Forelimb muscle (tissue), 1 donor: ENCODE results near the gene CREB3L2. TPM values are rescaled to one million over a fixed set of nuclear protein-coding genes. Genes with fewer than 3 reads are reported as not detected.
"Not testable (repeated sequence)": the region's sequence is repeated elsewhere in the genome, so short reads cannot be mapped to it uniquely, and the experiment has no call there.

Source experiments
- DNase-seq: peaks from one replicate; pipeline ENCODE4 v3.0.0-alpha.2; 2013; ENCODE audit warnings: low read depth
- polyA plus RNA-seq: library from polyadenylated mRNA; unstranded; fragments of 120-200 nt; gene quantifications from one replicate; pipeline ENCODE4 v1.2.1, GENCODE V29; 2013; ENCODE audit not compliant: insufficient read length

The CREB3L2 gene
- polyA plus RNA-seq, 1 donor = 27.5 TPM

- DNase-seq = no peak
Observed at GRCh38 chr7:137968890-137969289, 33.0 kb downstream of the CREB3L2 start.

GRCh38 chr7:137968339-137968738, 33.5 kb downstream of the CREB3L2 start:
- not testable (repeated sequence) for DNase-seq

GRCh38 chr7:137967143-137968018, 34.5 kb downstream of the CREB3L2 start:
- DNase-seq = no peak

DNA sequence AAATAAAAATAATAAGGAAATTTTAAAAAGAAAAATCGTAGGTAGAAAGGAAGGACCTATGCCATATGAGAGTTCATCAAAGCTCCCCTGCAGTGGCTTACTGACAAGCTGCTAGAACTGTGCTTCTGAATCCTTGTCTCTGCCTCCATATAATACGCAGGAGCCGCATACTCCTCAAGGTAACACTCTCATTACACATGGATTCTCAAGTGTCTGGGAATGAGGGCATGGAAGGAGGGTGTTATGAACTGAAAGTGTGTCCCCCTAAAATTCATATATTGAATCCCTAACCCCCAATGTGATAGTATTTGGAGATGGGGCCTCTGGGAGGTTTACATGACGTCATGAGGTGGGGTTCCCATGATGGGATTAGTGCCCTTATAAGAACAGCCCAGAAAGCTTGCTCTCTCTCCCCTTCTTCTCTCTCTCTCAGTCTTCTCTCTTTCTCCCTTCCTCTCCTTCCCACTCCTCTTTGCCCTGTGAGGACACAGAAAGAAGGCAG, 35.2 kb downstream of the CREB3L2 start:
- no peak for DNase-seq

GRCh38 chr7:137965942-137966640, 35.8 kb downstream of the CREB3L2 start:
- DNase-seq = no peak

- DNase-seq = no peak
Observed at GRCh38 chr7:137964824-137965545, 36.9 kb downstream of the CREB3L2 start.

GRCh38 chr7:137962875-137963507, 38.9 kb downstream of the CREB3L2 start:
- DNase-seq = no peak

DNA sequence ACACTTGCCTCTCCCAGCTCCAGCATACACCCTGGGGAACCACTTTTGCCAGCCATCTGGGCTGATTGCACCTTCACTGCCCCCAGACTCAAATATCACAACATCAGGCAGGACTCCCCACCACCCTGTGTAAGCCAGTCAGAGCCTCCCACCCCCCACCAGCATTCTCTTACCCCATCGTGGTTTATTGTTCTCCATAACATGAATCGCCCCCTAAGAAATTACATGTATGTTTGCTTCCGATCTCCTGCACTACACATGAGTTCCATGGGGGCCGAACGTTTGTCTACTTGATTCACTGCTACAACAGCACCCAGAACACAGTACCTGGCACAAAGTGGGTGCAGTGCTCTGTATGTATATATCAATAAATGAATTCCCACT, 39.4 kb downstream of the CREB3L2 start:
- no peak for DNase-seq

GRCh38 chr7:137961200-137962177, 40.4 kb downstream of the CREB3L2 start:
- DNase-seq = no peak

DNA sequence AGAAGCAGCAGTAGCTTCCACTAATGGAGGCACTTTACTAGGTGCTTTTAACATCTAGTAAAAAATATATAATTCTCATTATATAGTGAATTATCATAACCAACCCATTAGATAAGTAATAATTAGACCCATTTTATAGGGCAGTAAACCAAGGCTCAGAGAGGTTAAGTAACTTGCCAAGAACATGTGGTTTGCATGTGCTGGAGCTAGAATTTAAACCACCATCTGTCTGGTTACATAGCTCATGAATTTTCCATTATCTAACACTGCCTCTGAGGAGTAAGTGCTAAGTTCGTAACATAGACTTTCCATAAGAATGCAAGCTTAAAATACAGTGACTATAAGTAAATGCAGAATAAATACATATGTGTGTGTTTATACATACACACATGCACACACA, 41.9 kb downstream of the CREB3L2 start:
- no peak for DNase-seq

DNA sequence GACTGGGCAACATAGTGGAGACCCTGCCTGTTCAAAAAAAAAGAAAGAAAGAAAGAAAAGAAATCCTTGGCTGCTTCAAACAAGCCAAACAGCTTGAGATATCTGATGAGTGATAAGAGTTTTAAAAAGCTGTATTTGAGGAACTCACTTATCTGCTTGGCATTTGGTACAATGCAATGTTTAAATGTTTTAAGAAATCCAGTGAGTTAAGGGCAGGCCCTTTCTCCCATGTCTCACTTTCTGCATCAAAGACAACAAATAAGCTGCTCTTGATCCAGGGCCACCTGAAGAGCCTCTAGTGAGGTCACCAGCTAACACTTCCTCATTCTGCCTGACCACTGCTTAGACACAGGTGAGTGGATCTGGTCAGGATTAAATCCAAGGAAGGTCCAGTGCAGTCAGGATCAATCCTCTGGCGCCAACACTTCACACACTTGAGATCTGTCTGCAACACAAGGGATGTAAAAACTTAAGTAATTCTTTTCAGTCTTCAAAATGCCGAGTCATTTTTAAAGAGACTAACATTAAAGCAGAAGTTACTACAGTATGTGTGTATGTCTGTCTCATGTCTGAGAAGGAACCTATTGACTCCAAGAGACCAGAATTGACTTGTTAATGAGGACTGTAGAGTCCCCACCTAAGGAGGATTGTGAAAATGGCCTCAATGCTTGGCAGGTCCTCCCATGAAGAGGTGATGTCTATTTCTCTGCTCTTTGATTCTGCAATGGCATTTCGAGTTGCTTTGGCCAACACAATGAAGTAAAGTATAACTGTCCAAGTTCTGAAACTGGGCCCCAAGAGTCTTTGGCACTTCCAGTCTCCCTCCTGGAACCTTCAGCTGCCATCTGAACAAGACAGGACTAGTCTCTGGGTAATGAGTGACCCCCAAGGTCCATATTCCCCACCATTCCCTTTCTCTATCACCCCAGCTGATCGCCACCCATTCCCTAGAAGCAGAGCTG, 43.1 kb downstream of the CREB3L2 start:
- DNase-seq = no peak

- DNase-seq = no peak
Observed at GRCh38 chr7:137957887-137958286, 44.0 kb downstream of the CREB3L2 start.

- no peak for DNase-seq
Observed at GRCh38 chr7:137956591-137956990, 45.3 kb downstream of the CREB3L2 start.

DNA sequence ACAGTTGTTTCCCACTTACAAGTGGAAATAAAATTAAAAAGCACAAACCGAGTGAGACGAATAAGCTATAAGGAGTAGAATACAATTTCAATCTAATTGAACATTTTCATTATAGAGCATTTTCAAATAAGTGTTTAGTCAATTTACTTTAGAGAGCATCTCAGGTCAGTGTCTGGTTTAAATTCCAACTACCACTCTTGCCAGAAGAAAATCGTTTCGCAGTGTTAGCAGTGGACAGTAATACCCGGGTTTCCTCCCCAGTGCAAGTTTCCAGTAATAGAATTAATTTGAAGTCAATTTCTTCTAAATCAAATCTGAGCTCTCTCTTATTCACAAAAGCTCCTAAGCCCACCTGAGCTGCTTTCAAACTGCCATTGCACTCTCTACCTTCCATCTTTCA, 45.7 kb downstream of the CREB3L2 start:
- no peak for DNase-seq

DNA sequence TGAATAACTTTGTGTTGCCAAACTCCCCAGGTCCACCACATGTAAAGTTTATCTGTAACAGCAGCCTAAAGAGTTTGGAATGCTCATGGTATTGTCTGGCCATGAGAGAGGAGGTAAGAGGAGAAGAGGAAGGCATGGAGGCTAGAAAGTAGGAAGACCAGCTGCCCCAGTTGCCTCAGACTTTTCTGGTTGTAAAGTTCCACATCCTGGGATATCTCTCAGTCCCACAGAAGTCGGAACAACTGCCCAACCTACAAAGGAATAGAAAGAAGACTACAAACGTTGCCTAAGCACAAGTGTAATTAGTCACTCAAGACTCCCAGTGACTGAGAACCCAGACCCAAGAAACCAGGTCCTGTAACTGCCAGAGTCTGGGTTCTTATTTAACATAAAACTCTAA, 47.3 kb downstream of the CREB3L2 start:
- no peak for DNase-seq

DNA sequence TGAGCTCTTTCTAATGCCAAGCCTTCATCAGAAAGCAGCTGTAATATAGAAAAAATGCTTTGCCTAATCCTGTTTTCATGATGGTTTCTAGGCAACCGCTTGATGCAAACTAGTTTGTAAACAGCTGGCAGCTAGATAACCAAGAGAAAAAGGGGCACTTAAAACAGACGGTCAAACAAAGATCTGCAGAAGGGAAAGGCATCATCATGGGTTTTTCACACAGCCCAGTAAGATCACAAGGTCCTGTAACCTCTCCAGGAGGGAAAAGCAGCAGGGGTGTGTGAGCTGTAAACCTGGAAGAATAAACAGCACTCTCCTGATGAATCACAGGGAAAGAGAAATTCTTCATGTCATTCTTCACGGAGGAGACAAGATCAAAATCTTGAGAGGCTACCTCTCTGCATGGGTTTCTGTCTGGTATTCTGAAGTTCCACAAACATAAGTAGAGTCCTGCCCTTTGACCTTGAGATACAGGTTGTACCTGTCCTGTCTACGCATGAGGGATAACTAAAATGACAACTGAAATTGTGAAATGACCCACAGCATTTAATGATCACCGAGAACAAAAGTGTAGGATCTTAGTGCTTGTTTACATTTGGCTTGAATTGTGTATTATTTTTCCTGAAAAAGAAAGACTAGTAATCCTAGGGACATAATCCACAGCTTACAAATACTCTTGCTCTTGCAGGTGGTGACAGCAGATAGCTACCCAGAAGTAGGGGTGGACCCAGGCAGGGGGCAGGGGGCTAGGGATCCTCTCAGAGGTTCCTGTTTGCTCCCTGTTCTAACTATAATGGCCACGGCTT, 48.0 kb downstream of the CREB3L2 start:
- DNase-seq = no peak

GRCh38 chr7:137953043-137953664, 48.7 kb downstream of the CREB3L2 start:
- no peak for DNase-seq

GRCh38 chr7:137952426-137952805, 49.5 kb downstream of the CREB3L2 start:
- DNase-seq = no peak
